ENCODE results near the gene PUM2. TPM values are rescaled to one million over a fixed set of nuclear protein-coding genes. Genes with fewer than 3 reads are reported as not detected.

The PUM2 gene
- total and polyA plus RNA-seq, 2 of the 13 experiments (the other 11 are each of a cell fraction or from before 2014, with no cell fraction given): 69.6 to 69.8 TPM

- no peak for TF ChIP-seq AFF4 (CRISPR knock-in tag; IDR thresholded peaks at IDR 0.05)
- TF ChIP-seq KMT2A (CRISPR knock-in tag; IDR thresholded peaks at IDR 0.05): no peak
- no peak for TF ChIP-seq GFI1 (CRISPR knock-in tag; IDR thresholded peaks at IDR 0.05; ENCODE audit: borderline replicate concordance)
- 0 out of 2 replicates have a peak, but pooled peaks have one; percentile 5 for TF ChIP-seq NR2C2 (CRISPR knock-in tag; IDR thresholded peaks at IDR 0.05; ENCODE audit: borderline replicate concordance)
- no peak for TF ChIP-seq ZNF788 (CRISPR knock-in tag; IDR thresholded peaks at IDR 0.05; ENCODE audit: borderline replicate concordance)
- TF ChIP-seq RORA (CRISPR knock-in tag; IDR thresholded peaks at IDR 0.05): no peak
- TF ChIP-seq KMT2B (CRISPR knock-in tag; IDR thresholded peaks at IDR 0.05): no peak
- no peak for TF ChIP-seq HIVEP1 (CRISPR knock-in tag; IDR thresholded peaks at IDR 0.05)
- TF ChIP-seq ZNF574 (CRISPR knock-in tag; IDR thresholded peaks at IDR 0.05): peak; percentile 14; the same call in 1 of the 2 replicates
- TF ChIP-seq POLR2A (IDR thresholded peaks at IDR 0.05; ENCODE audit: insufficient read depth in 1 of 2, low read depth in 2 of 2, low read length in 2 of 2): no peak
- no peak for TF ChIP-seq ZNF460 (CRISPR knock-in tag; IDR thresholded peaks at IDR 0.05; ENCODE audit: borderline replicate concordance)
- TF ChIP-seq PRDM10 (CRISPR knock-in tag; IDR thresholded peaks at IDR 0.05; ENCODE audit: low read depth): no peak
- no peak for TF ChIP-seq TMF1 (CRISPR knock-in tag; IDR thresholded peaks at IDR 0.05; ENCODE audit: low read depth)
- TF ChIP-seq PLRG1 (conservative IDR thresholded peaks at IDR 0.05): no peak
- TF ChIP-seq ZNF775 (CRISPR knock-in tag; IDR thresholded peaks at IDR 0.05; ENCODE audit: borderline replicate concordance): no peak
- TF ChIP-seq MAZ (IDR thresholded peaks at IDR 0.05; ENCODE audit: borderline replicate concordance, low read depth, low read length): no peak
- no peak for TF ChIP-seq MAZ (CRISPR knock-in tag; IDR thresholded peaks at IDR 0.05; ENCODE audit: low read depth)
- TF ChIP-seq ZNF883 (CRISPR knock-in tag; IDR thresholded peaks at IDR 0.05; ENCODE audit: not compliant biosample characterization): no peak
- no peak for TF ChIP-seq SKI (IDR thresholded peaks at IDR 0.05; ENCODE audit: partially characterized antibody)
- TF ChIP-seq ZFP90 (CRISPR knock-in tag; IDR thresholded peaks at IDR 0.05; ENCODE audit: borderline replicate concordance): 0 out of 2 replicates have a peak, but pooled peaks have one; percentile 69
- TF ChIP-seq ZNF256 (CRISPR knock-in tag; conservative IDR thresholded peaks at IDR 0.05): no peak
- TF ChIP-seq ZNF446 (CRISPR knock-in tag; IDR thresholded peaks at IDR 0.05): no peak
Observed at GRCh38 chr2:20207051-20207450, 143.6 kb downstream of the PUM2 start (continued).
